Gastroesophageal sphincter (tissue), 3 donors: ENCODE measurements around the gene CTNNBIP1.

Experiments used
- POLR2A ChIP-seq, 2 donors: fragments of 450-650 bp; IDR thresholded peaks; one replicate each; pipeline ENCODE4 v1.6.1; 2017; ENCODE audit warnings: antibody characterized with exemption in 2 of 2, mild to moderate bottlenecking in 2 of 2, moderate library complexity in 1 of 2
- TF ChIP-seq, protein P1 (sequence below), 4 experiments: fragments of 200-600 bp in 2 of 4; fragments of 450-650 bp in 2 of 4; sonication (generic) in 1 of 4; IDR thresholded peaks; one replicate each; pipeline ENCODE4 v1.5.1; 2017 to 2019; ENCODE audit warnings: antibody characterized with exemption in 4 of 4, mild to moderate bottlenecking in 2 of 4, moderate library complexity in 2 of 4

- TF ChIP-seq, protein P1, sequence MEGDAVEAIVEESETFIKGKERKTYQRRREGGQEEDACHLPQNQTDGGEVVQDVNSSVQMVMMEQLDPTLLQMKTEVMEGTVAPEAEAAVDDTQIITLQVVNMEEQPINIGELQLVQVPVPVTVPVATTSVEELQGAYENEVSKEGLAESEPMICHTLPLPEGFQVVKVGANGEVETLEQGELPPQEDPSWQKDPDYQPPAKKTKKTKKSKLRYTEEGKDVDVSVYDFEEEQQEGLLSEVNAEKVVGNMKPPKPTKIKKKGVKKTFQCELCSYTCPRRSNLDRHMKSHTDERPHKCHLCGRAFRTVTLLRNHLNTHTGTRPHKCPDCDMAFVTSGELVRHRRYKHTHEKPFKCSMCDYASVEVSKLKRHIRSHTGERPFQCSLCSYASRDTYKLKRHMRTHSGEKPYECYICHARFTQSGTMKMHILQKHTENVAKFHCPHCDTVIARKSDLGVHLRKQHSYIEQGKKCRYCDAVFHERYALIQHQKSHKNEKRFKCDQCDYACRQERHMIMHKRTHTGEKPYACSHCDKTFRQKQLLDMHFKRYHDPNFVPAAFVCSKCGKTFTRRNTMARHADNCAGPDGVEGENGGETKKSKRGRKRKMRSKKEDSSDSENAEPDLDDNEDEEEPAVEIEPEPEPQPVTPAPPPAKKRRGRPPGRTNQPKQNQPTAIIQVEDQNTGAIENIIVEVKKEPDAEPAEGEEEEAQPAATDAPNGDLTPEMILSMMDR (IDR thresholded peaks at IDR 0.05): no peak
- no peak for TF ChIP-seq POLR2A (IDR thresholded peaks at IDR 0.05)
Measured at GRCh38 chr1:9877962-9878361, 32.1 kb downstream of the CTNNBIP1 start.
